GM12801 (cell line): Measurements from ENCODE around the gene DMAC2.

Experiments used
- TF ChIP-seq, protein P1 (sequence below): IDR thresholded peaks from one replicate; pipeline ENCODE4 v1.5.1; 2011; ENCODE audit warnings: control low read depth; ENCODE audit not compliant: insufficient read length; ENCODE audit errors: extremely low read depth

The DMAC2 gene

DNA sequence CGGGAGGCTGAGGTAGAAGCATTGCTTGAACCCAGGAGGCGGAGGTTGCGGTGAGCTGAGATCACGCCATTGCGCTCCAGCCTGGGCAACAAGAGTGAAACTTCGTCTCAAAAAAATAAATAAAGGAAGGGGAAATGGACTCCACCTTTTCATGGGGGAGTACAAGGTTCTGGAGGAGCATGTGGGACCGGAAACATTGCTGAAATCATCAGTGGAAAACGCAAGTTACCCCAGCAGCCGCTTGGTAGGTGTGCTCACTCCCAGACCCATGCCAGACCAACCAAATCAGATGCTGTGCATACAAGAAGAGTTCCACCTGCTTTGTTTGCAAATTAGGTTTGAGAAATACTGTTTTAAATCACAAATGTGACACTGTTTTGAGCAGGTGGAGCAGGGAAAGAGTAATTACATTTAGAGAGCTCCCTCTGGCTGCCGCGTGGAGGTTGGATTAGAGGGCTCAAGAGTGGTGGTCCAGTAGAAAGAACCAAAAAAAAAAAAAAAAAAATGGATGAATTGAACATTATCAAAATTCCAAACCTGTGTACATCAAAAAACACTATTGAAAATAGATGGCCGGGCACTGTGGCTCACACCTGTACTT is 8.1 kb upstream of the DMAC2 start:
- TF ChIP-seq, protein P1, sequence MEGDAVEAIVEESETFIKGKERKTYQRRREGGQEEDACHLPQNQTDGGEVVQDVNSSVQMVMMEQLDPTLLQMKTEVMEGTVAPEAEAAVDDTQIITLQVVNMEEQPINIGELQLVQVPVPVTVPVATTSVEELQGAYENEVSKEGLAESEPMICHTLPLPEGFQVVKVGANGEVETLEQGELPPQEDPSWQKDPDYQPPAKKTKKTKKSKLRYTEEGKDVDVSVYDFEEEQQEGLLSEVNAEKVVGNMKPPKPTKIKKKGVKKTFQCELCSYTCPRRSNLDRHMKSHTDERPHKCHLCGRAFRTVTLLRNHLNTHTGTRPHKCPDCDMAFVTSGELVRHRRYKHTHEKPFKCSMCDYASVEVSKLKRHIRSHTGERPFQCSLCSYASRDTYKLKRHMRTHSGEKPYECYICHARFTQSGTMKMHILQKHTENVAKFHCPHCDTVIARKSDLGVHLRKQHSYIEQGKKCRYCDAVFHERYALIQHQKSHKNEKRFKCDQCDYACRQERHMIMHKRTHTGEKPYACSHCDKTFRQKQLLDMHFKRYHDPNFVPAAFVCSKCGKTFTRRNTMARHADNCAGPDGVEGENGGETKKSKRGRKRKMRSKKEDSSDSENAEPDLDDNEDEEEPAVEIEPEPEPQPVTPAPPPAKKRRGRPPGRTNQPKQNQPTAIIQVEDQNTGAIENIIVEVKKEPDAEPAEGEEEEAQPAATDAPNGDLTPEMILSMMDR, result no peak

- TF ChIP-seq, protein P1, result no peak
Observed at GRCh38 chr19:41445575-41445974, 5.9 kb upstream of the DMAC2 start.

GRCh38 chr19:41443813-41444455 is 4.2 kb upstream of the DMAC2 start:
- TF ChIP-seq, protein P1, result no peak

DNA sequence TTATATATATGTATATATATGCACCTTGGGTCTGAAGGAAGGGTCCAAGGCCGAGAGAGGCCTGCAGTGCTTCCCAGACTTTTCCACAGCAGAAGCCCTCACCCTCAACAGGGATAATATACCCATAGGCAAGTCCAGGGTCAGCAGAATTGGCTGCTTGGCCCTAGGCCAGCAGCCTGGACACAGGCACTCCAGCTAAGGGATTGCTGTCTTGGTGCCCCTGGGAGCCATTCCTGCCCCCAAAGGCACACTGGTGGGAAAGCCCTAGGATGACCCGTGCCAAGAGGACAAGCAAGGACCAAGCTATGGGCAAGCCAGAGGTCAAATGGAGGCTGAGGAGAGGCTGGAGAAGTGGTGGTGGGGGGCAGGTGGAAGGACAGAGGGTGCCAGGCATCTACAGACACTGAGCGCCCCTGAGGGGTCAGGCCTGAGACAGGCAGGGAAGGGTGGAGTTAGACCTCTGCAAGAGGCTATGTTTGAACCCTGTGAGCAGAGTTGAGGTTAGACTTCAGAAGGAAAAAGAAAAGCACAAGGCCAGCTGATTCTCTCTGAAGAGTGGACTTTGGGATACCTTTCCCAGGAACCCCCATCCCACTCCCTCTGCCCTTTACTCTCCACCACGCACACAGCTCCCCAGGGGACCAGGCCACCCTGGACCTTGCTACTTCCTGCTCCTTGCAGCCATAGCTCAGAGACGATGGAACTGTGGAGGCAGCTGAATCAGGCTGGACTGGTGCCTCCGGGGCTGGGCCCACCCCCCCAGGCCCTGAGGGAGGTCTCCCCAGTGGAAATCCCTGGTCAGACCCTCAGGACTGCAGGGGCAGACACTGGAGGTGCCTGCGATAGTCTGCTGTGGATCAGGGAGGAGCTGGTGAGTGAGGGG is 3.0 kb upstream of the DMAC2 start, which contains the start of gene ERICH4:
Gene ERICH4 (plus strand): TSS at position 684 of the 883 bp plus-strand sequence. CDS start 14 bp downstream, at position 698.
- TF ChIP-seq, protein P1, result no peak

GRCh38 chr19:41441321-41441945 is 1.7 kb upstream of the DMAC2 start:
- TF ChIP-seq, protein P1, result no peak

- TF ChIP-seq, protein P1, result no peak
Observed at GRCh38 chr19:41437944-41438574, 1.7 kb downstream of the DMAC2 start.

- TF ChIP-seq, protein P1, result no peak
Observed at GRCh38 chr19:41436674-41436951, 3.1 kb downstream of the DMAC2 start.
